ENCODE data around the gene LITAF. TPM values are rescaled to one million over a fixed set of nuclear protein-coding genes. Genes with fewer than 3 reads are reported as not detected.
"Not testable (repeated sequence)": the region's sequence is repeated elsewhere in the genome, so short reads cannot be mapped to it uniquely, and the experiment has no call there.

The LITAF gene
- total and polyA plus RNA-seq, 2 of the 4 experiments (the other 2 are of a cell fraction), result 113 to 206 TPM

GRCh38 chr16:11504261-11504660, 82.5 kb downstream of the LITAF start:
- H4K20me1 ChIP-seq (ENCODE audit: insufficient read depth, low read length); H2BK120ac ChIP-seq (ENCODE audit: low read depth, low read length); H3K4me3 ChIP-seq (ENCODE audit: insufficient read depth, low read depth, low read length); H3K18ac ChIP-seq (ENCODE audit: low read depth, low read length); in situ Hi-C loops (cut with MboI; ENCODE audit: low sequenced_read_pairs); H3K4me1 ChIP-seq (ENCODE audit: control insufficient read depth, insufficient read depth, low read length); intact Hi-C loops (cut with micrococcal nuclease); H2AFZ ChIP-seq (replicated peaks; ENCODE audit: low read length, poor library complexity); H3K9me1 ChIP-seq (ENCODE audit: insufficient read depth, low read length); CTCF ChIA-PET; H4K5ac ChIP-seq (ENCODE audit: low read depth, low read length); H3K4ac ChIP-seq (ENCODE audit: low read depth, low read length); H3K23ac ChIP-seq (ENCODE audit: low read depth, low read length); H2AK9ac ChIP-seq (replicated peaks; ENCODE audit: low read depth, low read length, poor library complexity); H3K27me3 ChIP-seq (ENCODE audit: control insufficient read depth, insufficient read depth, low read length); BruUV-seq (replicated peaks); DNase-seq; H3K14ac ChIP-seq (replicated peaks; ENCODE audit: low read depth, low read length); H3K4me2 ChIP-seq (ENCODE audit: low read depth, low read length); H2BK5ac ChIP-seq (ENCODE audit: low read depth, low read length, poor library complexity, severe bottlenecking); H2BK15ac ChIP-seq (ENCODE audit: low read depth, low read length); H3K27ac ChIP-seq (ENCODE audit: insufficient read depth, low read length); H4K8ac ChIP-seq (ENCODE audit: low read depth in 2 of 2, low read length in 2 of 2); ATAC-seq (ENCODE audit: low read depth); H3K9ac ChIP-seq (ENCODE audit: low read depth, low read length); H3K56ac ChIP-seq (ENCODE audit: extremely low read depth, insufficient read depth, low read length); H3K79me1 ChIP-seq (ENCODE audit: low read depth in 1 of 2, low read length in 2 of 2); H4K91ac ChIP-seq (ENCODE audit: insufficient read depth, low read depth, low read length); H2BK20ac ChIP-seq (ENCODE audit: low read depth, low read length); dilution Hi-C loops (cut with HindIII; ENCODE audit: low sequenced_read_pairs, unreplicated experiment); H3K36me3 ChIP-seq (ENCODE audit: control insufficient read depth, insufficient read depth, low read length); H2AK5ac ChIP-seq (ENCODE audit: low read depth, low read length); H3K9me3 ChIP-seq (ENCODE audit: control insufficient read depth, insufficient read depth, low read length): not testable (repeated sequence)
- WGBS, 2 experiments (ENCODE audit: extremely low coverage in 2 of 2, insufficient read length in 1 of 2), result 100% methylated on average over 1 of the region's 13 CpGs; no CpG with 5 or more reads in 1 of the 2 experiments
- POLR2A ChIA-PET (ENCODE audit: unreplicated experiment), result interaction anchor here (0.6 kb wide), 1 partner anchor 142 kb away, joined by 5 read pairs; no protein-coding TSS in a partner anchor
